Measurements from ENCODE around the gene GRK5. TPM values are rescaled to one million over a fixed set of nuclear protein-coding genes. Genes with fewer than 3 reads are reported as not detected.

The GRK5 gene
- total RNA-seq, 2 donors from 2014 or later = 9.1 to 11.9 TPM

DNA sequence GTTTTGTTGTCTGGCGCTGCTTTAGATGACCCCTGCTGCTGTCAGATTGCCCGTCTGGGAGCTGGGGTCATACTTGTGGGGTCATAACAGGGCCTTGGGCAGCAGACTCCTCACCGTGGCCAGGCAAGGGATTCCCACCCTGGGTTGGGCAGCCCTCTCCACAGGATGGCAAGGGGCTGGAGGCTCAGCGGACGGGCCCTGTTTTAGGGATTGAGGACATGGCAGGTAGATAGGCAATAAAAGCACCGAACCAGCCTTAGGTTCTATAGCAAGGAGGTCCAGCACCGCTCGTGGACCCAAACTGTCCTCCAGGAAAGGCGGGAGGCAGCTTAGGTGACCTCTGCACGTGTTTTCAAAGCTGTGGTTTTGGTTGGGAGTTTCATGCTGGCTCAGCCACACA, 60.0 kb downstream of the GRK5 start:
- Mint-ChIP-seq H3K27me3 (ENCODE audit: insufficient read depth) (no peaks in the 10 kb centered on the region), H3K9me3 (peaks cover 10% of the 10 kb centered on the region), H3K4me1 (peaks cover 22% of the 10 kb centered on the region), H3K4me3 (no peak overlapping the region), H3K36me3 (ENCODE audit: low read depth) (peaks cover 3% of the 10 kb centered on the region), H3K27ac (no peak overlapping the region)
- TF ChIP-seq CTCF (conservative IDR thresholded peaks at IDR 0.05) = no peak
- Histone ChIP-seq H3K9ac (ENCODE audit: extremely low read depth, low read length, poor library complexity, severe bottlenecking) (no peak overlapping the region), H3K4me1 (ENCODE audit: control insufficient read depth, insufficient read depth, low read length) (peaks cover 9% of the 10 kb centered on the region), H3K36me3 (ENCODE audit: control insufficient read depth, insufficient read depth, low read length) (no peaks in the 10 kb centered on the region), H3K27me3 (ENCODE audit: control insufficient read depth, insufficient read depth, low read length, poor library complexity, severe bottlenecking) (no peaks in the 10 kb centered on the region), H3K27ac (ENCODE audit: low read depth, low read length) (no peak overlapping the region), H3K4me3 (ENCODE audit: low read length) (no peak overlapping the region), H3K9me3 (ENCODE audit: control insufficient read depth, low read length) (no peaks in the 10 kb centered on the region)
- DNase-seq = no peak
- 89 to 91% methylated on average over 4 to 10 of the region's 10 CpGs for WGBS, 2 experiments (ENCODE audit: insufficient coverage in 1 of 2, insufficient read length in 1 of 2)

GRCh38 chr10:119268428-119268827, 61.1 kb downstream of the GRK5 start:
- no peak for DNase-seq
- Histone ChIP-seq H3K9me3 (ENCODE audit: control insufficient read depth, low read length) (no peaks in the 10 kb centered on the region), H3K9ac (ENCODE audit: extremely low read depth, low read length, poor library complexity, severe bottlenecking) (no peak overlapping the region), H3K4me3 (ENCODE audit: low read length) (no peak overlapping the region), H3K4me1 (ENCODE audit: control insufficient read depth, insufficient read depth, low read length) (peaks cover 9% of the 10 kb centered on the region), H3K27me3 (ENCODE audit: control insufficient read depth, insufficient read depth, low read length, poor library complexity, severe bottlenecking) (no peaks in the 10 kb centered on the region), H3K27ac (ENCODE audit: low read depth, low read length) (no peak overlapping the region), H3K36me3 (ENCODE audit: control insufficient read depth, insufficient read depth, low read length) (no peaks in the 10 kb centered on the region)
- 91 to 100% methylated on average over 4 to 7 of the region's 7 CpGs for WGBS, 2 experiments (ENCODE audit: insufficient coverage in 1 of 2, insufficient read length in 1 of 2)
- Mint-ChIP-seq H3K4me1 (peaks cover 22% of the 10 kb centered on the region), H3K27ac (no peak overlapping the region), H3K4me3 (no peak overlapping the region), H3K9me3 (peaks cover 1% of the 10 kb centered on the region), H3K36me3 (ENCODE audit: low read depth) (no peaks in the 10 kb centered on the region), H3K27me3 (ENCODE audit: insufficient read depth) (no peaks in the 10 kb centered on the region)
- no peak for TF ChIP-seq CTCF (conservative IDR thresholded peaks at IDR 0.05)

- 92 to 94% methylated on average over 7 to 10 of the region's 11 CpGs for WGBS, 2 experiments (ENCODE audit: insufficient coverage in 1 of 2, insufficient read length in 1 of 2)
- peak; percentile 35 for DNase-seq
- no peaks in the 10 kb centered on the region for H3K36me3 Mint-ChIP-seq (ENCODE audit: low read depth)
- Histone ChIP-seq H3K4me1 (ENCODE audit: control insufficient read depth, insufficient read depth, low read length) (peaks cover 9% of the 10 kb centered on the region), H3K36me3 (ENCODE audit: control insufficient read depth, insufficient read depth, low read length) (no peaks in the 10 kb centered on the region), H3K9me3 (ENCODE audit: control insufficient read depth, low read length) (no peaks in the 10 kb centered on the region), H3K27me3 (ENCODE audit: control insufficient read depth, insufficient read depth, low read length, poor library complexity, severe bottlenecking) (no peaks in the 10 kb centered on the region), H3K4me3 (ENCODE audit: low read length) (no peak overlapping the region), H3K27ac (ENCODE audit: low read depth, low read length) (no peak overlapping the region), H3K9ac (ENCODE audit: extremely low read depth, low read length, poor library complexity, severe bottlenecking) (no peak overlapping the region)
- H3K27me3 Mint-ChIP-seq (ENCODE audit: insufficient read depth) = no peaks in the 10 kb centered on the region
- H3K27ac Mint-ChIP-seq = no peak overlapping the region
- TF ChIP-seq CTCF (conservative IDR thresholded peaks at IDR 0.05) = no peak
- no peaks in the 10 kb centered on the region for H3K9me3 Mint-ChIP-seq
- H3K4me3 Mint-ChIP-seq = no peak overlapping the region
- peaks cover 22% of the 10 kb centered on the region for H3K4me1 Mint-ChIP-seq
These were observed 61.6 kb downstream of the GRK5 start for GRCh38 chr10:119268871-119269506.

All from endodermal cell (in vitro differentiated cells).